ENCODE data around the gene RAB11A.

The RAB11A gene

DNA sequence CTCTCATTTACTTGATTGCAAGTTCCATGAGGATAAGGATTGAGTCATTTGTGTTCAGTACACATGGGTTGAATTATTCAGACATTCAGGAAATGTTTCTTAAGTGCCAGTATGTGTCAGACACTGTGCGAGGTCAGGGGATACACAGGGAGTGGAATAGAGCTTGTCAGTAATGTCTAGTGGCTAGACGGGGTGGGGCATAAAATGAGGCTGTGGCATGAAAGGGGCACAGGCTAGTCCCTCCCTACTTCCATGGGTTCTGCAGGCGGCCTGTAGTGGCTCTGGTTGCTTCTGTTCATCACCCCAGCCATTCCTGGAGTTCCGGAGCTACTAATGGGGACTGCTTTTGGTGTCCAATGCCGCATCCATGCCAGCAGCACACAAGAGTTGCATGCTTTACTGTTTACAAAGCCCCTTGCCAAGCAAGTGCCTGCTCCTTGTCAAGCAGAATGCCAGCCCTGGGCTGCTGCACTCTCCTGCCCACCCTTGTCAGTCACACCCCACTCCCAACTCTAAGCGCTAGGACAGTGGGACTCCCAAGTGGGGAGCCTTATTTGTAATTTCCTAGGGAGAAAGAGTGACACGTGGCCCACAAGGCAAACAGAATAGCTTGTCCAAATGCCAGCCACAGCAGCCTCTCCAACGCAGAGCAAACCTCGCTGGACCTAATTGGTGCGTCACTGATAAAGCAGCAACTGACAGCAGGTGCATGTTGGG lies 70.8 kb downstream of the RAB11A start:
- Histone ChIP-seq H3K9me3 (ENCODE audit: control insufficient read depth in 2 of 2, low read length in 2 of 2) (no peaks in the 10 kb centered on the region), H3K4me1 (ENCODE audit: control insufficient read depth, insufficient read depth, low read length) (peaks cover 7% of the 10 kb centered on the region), H3K36me3 (ENCODE audit: control insufficient read depth in 2 of 2, insufficient read depth in 2 of 2, low read length in 2 of 2) (no peaks in the 10 kb centered on the region), H3K27me3 (ENCODE audit: control insufficient read depth in 1 of 2, insufficient read depth in 2 of 2, low read length in 2 of 2) (no peaks in the 10 kb centered on the region), H3K4me3 (ENCODE audit: low read length in 2 of 2) (no peak overlapping the region), H3K27ac (ENCODE audit: low read length) (no peak overlapping the region), H3K9ac (ENCODE audit: low read length in 2 of 2) (no peak overlapping the region)

DNA sequence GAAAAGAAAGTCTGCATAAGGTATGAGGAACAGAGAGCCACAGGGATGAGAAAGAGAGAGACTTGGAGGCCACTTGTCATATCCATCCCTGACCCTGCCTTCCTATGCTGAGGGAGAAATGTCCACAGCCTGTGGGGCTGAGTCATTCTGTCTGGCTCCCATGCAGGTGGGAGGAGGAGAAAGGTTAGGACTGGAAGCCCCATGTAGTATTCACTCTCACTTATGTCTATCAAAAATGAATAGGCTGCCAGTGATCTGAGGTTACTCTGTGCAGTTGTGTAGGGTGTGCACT lies 71.3 kb downstream of the RAB11A start:
- H3K4me1 ChIP-seq (ENCODE audit: control insufficient read depth, insufficient read depth, low read length): peaks cover 7% of the 10 kb centered on the region
- H3K9ac ChIP-seq (ENCODE audit: low read length in 2 of 2): no peak overlapping the region
- no peaks in the 10 kb centered on the region for H3K27me3 ChIP-seq (ENCODE audit: control insufficient read depth in 1 of 2, insufficient read depth in 2 of 2, low read length in 2 of 2)
- no peaks in the 10 kb centered on the region for H3K9me3 ChIP-seq (ENCODE audit: control insufficient read depth in 2 of 2, low read length in 2 of 2)
- H3K36me3 ChIP-seq (ENCODE audit: control insufficient read depth in 2 of 2, insufficient read depth in 2 of 2, low read length in 2 of 2): no peaks in the 10 kb centered on the region
- H3K27ac ChIP-seq (ENCODE audit: low read length): no peak overlapping the region
- no peak overlapping the region for H3K4me3 ChIP-seq (ENCODE audit: low read length in 2 of 2)

Measured in stomach smooth muscle (tissue), 2 donors.